Measurements from ENCODE around the gene TOMT. TPM values are rescaled to one million over a fixed set of nuclear protein-coding genes. Genes with fewer than 3 reads are reported as not detected.

The TOMT gene, protein sequence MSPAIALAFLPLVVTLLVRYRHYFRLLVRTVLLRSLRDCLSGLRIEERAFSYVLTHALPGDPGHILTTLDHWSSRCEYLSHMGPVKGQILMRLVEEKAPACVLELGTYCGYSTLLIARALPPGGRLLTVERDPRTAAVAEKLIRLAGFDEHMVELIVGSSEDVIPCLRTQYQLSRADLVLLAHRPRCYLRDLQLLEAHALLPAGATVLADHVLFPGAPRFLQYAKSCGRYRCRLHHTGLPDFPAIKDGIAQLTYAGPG
- not detected in 2 replicates for total RNA-seq (2014; rRNA removed; shearing (Covaris generic))

DNA sequence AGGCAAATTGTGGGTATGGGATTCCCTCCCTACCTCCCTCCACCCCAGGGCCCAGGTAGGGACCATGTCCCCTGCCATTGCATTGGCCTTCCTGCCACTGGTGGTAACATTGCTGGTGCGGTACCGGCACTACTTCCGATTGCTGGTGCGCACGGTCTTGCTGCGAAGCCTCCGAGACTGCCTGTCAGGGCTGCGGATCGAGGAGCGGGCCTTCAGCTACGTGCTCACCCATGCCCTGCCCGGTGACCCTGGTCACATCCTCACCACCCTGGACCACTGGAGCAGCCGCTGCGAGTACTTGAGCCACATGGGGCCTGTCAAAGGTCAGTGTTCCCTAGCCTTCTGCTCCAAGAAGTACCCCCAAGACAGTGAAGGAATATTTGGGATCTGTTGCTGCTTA is at the start of gene TOMT:
Gene TOMT (plus strand): TSS at position 37 of the 400 bp plus-strand sequence. CDS start 28 bp downstream, at position 65.
- DNase-seq (ENCODE audit: low read depth) = no peak

- no peak for DNase-seq (ENCODE audit: low read depth)
These were observed 47.2 kb upstream of the TOMT start for GRCh38 chr11:72058416-72059034.

- DNase-seq (ENCODE audit: low read depth) = no peak
These were observed 43.9 kb upstream of the TOMT start for GRCh38 chr11:72061739-72062396.

DNA sequence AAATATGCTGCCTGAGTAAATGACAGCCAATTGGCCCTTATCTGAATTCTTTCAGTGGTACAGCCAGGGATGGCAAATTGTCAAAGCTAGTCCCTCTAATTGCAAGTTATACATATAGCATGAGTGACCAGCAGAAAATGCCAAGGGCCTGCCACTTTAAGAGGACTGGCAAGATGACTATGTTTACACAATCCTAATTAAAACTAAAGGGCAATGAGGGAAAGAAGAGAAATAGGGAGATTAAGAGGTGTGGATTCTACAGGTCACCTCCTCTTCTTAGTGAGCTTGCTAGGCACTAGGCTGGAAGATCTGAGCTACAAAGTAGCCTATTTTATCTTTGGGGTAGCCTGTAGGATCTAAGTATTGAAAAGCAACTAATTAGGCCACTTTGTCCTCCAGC is 38.9 kb upstream of the TOMT start:
- no peak for DNase-seq (ENCODE audit: low read depth)

DNA sequence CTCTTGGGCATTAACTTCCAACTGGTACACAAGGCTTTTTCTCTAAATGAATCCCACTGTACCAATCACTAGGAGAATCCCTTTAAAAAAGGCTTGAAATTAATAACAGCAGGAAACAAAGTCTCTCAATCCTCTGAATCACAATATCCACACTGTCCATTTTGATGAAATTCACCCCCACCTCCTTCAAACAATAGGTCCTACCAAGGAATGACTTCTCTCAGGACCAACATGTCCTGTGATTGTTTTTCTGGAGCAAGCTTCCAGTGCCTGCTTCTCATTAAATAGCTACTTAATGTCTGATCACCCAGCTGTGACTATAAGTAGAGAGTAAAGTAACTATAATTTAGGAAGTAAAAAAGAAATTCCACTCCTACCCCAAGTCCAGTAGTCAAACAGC is 38.5 kb upstream of the TOMT start:
- DNase-seq (ENCODE audit: low read depth) = no peak

DNA sequence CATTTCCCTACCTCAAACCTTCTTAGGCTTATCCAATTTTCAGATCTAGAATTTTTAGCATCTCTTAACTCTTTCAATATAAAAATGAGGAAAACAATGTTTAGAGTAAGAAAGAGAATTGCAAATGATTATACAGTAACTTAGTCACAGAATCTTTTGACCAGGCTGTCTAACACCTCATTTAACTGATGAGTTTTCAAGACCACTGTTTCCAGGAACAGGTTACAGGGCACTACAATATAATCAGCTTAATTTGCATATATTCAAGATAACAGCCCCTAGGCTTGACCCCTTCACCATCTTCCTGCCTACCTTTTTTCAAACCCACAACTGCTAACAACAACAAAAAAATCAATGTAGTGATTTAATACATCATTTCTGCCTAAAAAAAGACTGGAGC is 38.0 kb upstream of the TOMT start:
- DNase-seq (ENCODE audit: low read depth) = no peak

- peak; percentile 27 for DNase-seq (ENCODE audit: low read depth)
These were observed 36.5 kb upstream of the TOMT start for GRCh38 chr11:72069200-72069599.

DNA sequence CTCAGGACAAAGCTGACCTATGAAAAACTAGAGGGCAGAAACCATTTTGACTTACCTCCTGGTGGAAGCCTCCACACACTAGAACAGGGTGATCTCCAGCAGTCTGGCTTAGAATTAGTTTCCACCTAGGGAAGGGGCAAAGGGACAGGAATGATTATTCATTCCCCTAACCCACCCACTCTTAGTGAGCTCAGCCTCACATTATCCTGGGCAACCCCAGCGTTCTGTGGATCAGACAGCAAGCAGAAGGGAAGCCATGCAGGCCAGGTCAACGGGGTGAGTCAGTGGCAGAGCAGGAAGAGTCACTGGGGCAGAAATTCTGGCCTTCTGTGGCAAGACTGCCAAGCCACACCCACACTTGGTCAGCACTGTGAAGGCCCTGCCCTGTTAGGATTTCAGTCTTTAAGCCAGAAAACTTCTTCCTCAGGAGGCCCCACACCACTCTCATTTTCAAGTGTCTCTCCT is 35.9 kb upstream of the TOMT start:
- peak; percentile 90 for DNase-seq (ENCODE audit: low read depth)

GRCh38 chr11:72070491-72070890 is 35.2 kb upstream of the TOMT start:
- DNase-seq (ENCODE audit: low read depth) = no peak

DNA sequence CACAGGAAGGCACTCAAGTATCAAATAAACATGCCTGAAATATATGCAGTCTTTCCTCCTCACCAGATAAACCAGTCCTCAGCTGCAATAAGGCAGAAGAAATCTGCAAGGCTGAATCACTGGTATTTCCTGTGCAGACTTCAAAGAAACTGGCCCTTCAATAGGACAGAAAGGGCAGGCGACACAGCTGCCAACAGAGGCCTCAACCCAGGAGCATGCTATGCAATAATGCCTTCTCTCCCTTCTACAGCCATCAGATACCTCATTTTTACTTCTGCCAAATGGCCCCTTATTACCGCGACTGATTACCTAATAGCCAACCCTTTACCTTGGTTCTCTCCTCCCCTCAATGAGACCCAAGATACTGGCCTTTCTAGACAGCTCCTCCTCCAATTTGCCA is 33.4 kb upstream of the TOMT start:
- peak; percentile 89 for DNase-seq (ENCODE audit: low read depth)

GRCh38 chr11:72075109-72075508 is 30.6 kb upstream of the TOMT start:
- DNase-seq (ENCODE audit: low read depth) = no peak

- no peak for DNase-seq (ENCODE audit: low read depth)
These were observed 30.0 kb upstream of the TOMT start for GRCh38 chr11:72075756-72076155.

DNA sequence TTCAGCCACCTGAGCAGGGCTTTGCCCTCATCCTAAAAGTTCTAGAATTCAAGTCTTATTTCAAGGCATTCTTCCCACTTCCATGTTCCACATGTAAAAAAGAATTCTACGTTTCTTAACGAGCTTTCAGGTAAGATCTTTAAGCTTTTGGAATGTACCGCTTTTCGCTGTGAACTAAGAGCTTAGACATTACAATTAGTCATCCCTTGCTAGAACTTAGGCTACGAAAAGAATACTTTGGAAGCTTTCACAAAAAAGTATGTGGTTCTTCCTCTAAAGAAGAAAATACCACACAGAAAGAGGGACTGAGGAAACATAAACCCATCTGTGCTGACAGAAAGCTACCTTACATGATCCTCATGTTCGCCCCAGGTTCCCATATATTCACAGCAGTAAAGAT is 27.2 kb upstream of the TOMT start:
- no peak for DNase-seq (ENCODE audit: low read depth)

GRCh38 chr11:72079819-72080325 is 25.9 kb upstream of the TOMT start:
- no peak for DNase-seq (ENCODE audit: low read depth)

GRCh38 chr11:72080326-72081183 is 25.2 kb upstream of the TOMT start, which contains the start of the genes LRRC51 and NUMA1:
Gene LRRC51 (plus strand): TSS chr11:72080850. CDS start chr11:72089084, 8,234 bp downstream.
Gene NUMA1 (minus strand): TSS chr11:72080542. CDS start chr11:72035943, 44,599 bp downstream.
- peak; percentile 100 for DNase-seq (ENCODE audit: low read depth)

DNA sequence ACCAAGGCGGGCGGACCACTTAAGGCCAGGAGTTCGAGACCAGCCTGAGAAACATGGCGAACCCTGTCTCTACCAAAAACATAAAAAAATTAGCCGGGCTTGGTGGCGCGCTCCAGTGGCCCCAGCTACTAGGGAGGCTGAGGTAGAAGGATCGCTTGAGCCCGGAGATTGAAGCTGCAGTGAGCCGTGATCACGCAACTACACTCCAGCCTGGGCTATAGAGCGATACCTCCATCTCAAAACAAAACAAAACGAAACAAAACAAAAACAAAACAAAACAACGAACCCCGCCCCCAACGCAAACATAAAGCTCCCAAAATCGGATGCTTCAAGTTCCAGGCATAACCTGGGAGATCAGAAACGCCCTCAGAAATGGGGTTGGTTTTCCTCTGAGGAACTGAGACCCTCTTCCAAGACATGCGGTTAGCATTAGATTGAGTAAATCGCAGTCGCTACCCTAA is 24.5 kb upstream of the TOMT start:
- DNase-seq (ENCODE audit: low read depth) = no peak

DNA sequence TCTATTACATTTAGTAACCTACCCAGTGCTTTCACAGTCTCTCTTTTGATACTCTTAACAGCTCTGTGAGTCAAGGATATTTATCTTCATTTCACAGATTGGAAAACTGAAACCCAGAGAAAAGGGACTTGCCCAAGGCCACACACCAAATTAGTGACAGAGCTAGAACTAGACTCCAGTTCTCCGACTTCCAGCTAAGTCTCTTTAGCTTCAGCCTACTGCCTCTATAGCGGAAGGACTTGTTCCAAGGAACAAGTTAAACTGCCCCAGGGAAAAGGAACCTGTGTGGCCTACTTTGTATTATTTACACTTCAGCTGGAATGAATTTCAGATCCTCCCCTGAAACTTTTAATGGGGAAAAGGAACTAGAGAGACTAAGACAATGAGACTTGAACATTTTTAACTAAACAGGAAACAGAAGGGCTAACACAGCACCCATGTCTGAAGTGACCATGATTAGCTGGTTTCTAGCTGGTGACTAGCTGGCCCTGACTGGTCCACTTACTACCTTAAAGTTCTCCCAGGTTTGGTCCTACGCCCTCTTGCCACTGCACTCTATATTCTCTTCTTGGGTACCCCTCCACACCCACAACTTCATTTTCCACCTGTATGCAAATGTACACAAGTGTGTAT is 23.8 kb upstream of the TOMT start:
- DNase-seq (ENCODE audit: low read depth) = no peak

DNA sequence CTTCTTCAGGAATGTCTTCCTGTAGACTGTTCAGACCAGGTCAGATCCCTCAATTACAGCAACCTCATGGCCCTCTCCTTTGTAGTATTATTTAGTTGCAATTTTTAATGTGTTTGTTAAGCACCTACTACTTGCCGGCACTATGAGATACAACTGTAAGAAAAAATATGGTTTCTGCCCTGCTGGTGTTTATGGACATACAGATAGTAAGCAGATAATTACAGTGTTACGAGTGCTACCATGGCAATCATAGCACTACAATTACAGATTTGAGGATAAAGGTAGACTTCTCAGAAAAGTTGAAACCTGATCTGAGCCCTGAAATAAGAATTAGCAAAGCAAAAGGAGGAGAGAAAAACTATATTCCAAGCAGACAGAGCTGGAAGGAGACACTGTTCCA is 22.3 kb upstream of the TOMT start:
- DNase-seq (ENCODE audit: low read depth) = no peak

DNA sequence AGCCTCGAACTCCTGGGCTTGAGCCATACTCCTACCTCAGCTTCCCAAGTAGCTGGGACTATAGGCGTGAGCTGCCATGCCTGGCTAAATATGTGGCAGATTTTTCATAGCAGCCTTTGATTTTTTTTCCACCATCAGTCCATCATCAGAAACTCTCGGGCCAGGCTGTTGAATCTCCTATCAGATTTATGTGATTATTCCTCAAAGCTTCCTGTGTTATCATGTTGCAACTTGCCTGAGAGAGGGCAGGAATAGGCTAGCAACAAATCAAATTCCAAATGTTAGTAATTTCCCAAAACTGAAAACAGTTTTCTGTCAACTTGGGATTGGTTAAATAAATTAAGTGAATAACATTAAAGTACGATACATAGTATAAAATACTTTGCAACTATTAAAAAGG is 21.6 kb upstream of the TOMT start:
- DNase-seq (ENCODE audit: low read depth) = no peak

GRCh38 chr11:72084965-72085364 is 20.8 kb upstream of the TOMT start:
- DNase-seq (ENCODE audit: low read depth) = no peak
